ENCODE results near the gene C11orf58.

C11orf58 gene

GRCh38 chr11:16738193-16738946 lies at the start of gene C11orf58:
TSS of gene C11orf58 (plus strand) at chr11:16738647. CDS start at chr11:16738779, 132 bp downstream.
- peak; percentile 99 for DNase-seq

- no peak for DNase-seq
Observed at GRCh38 chr11:16690086-16690485, 48.4 kb upstream of the C11orf58 start.

- DNase-seq, result no peak
Observed at GRCh38 chr11:16703795-16704194, 34.7 kb upstream of the C11orf58 start.

- no peak for DNase-seq
Observed at GRCh38 chr11:16713594-16713993, 24.9 kb upstream of the C11orf58 start.

- DNase-seq, result no peak
Observed at GRCh38 chr11:16722581-16723344, 15.7 kb upstream of the C11orf58 start.

- no peak for DNase-seq
Observed at GRCh38 chr11:16727806-16728205, 10.6 kb upstream of the C11orf58 start.

- DNase-seq, result no peak
Observed at GRCh38 chr11:16737818-16738192, 642 bp upstream of the C11orf58 start.

GRCh38 chr11:16738947-16739815 lies 734 bp downstream of the C11orf58 start:
- DNase-seq, result no peak

- DNase-seq, result no peak
Observed at GRCh38 chr11:16741473-16741872, 3.0 kb downstream of the C11orf58 start.

- no peak for DNase-seq
Observed at GRCh38 chr11:16743478-16743877, 5.0 kb downstream of the C11orf58 start.

GRCh38 chr11:16744128-16744725 lies 5.8 kb downstream of the C11orf58 start:
- no peak for DNase-seq

GRCh38 chr11:16745950-16746605 lies 7.6 kb downstream of the C11orf58 start:
- no peak for DNase-seq

- DNase-seq, result no peak
Observed at GRCh38 chr11:16749092-16749491, 10.6 kb downstream of the C11orf58 start.

GRCh38 chr11:16749666-16750065 lies 11.2 kb downstream of the C11orf58 start:
- DNase-seq, result no peak

GRCh38 chr11:16750417-16750816 lies 12.0 kb downstream of the C11orf58 start:
- no peak for DNase-seq

GRCh38 chr11:16758382-16759024 lies 20.1 kb downstream of the C11orf58 start:
- DNase-seq, result no peak

GRCh38 chr11:16759857-16760508 lies 21.5 kb downstream of the C11orf58 start:
- no peak for DNase-seq

GRCh38 chr11:16763746-16764145 lies 25.3 kb downstream of the C11orf58 start:
- no peak for DNase-seq

- DNase-seq, result no peak
Observed at GRCh38 chr11:16764888-16765287, 26.4 kb downstream of the C11orf58 start.

GRCh38 chr11:16767137-16767536 lies 28.7 kb downstream of the C11orf58 start:
- DNase-seq, result no peak

- no peak for DNase-seq
Observed at GRCh38 chr11:16767957-16768356, 29.5 kb downstream of the C11orf58 start.
